Heart left ventricle (tissue), 16 donors: ENCODE data around the gene PRR7. TPM values are rescaled to one million over a fixed set of nuclear protein-coding genes. Genes with fewer than 3 reads are reported as not detected.

Source experiments
- ATAC-seq, 4 donors: fragments of 200-7000 bp; cut with Tn5 transposase; one replicate each; pipeline ENCODE4 v1.9.1; 2020 to 2022; ENCODE audit warnings: moderate library complexity in 4 of 4, mild to moderate bottlenecking in 3 of 4, moderate number of reproducible peaks in 1 of 4
- DNase-seq, 5 donors: peaks; one replicate each; pipeline ENCODE4 v3.0.0-alpha.2; 2020
- H3K27ac ChIP-seq, 12 donors: fragments of 200-600 bp; sonication (generic) in 4 of 12; one replicate each; pipeline versions ENCODE4 v1.5.0 to v1.8.0; 2016 to 2022; ENCODE audit warnings: mild to moderate bottlenecking in 2 of 12
- H3K27me3 ChIP-seq, 9 donors: fragments of 200-600 bp; sonication (generic) in 2 of 9; one replicate each; pipeline versions ENCODE4 v1.5.1 to v1.8.0; 2016 to 2022; ENCODE audit warnings: mild to moderate bottlenecking in 3 of 9
- H3K36me3 ChIP-seq, 9 donors: fragments of 200-600 bp; sonication (generic) in 2 of 9; one replicate each; pipeline versions ENCODE4 v1.5.0 to v1.8.0; 2018 to 2022; ENCODE audit warnings: mild to moderate bottlenecking in 2 of 9
- H3K4me1 ChIP-seq, 12 donors: fragments of 200-600 bp; sonication (generic) in 4 of 12; one replicate each; pipeline versions ENCODE4 v1.5.0 to v1.8.0; 2016 to 2022; ENCODE audit warnings: mild to moderate bottlenecking in 3 of 12
- H3K4me3 ChIP-seq, 12 donors: fragments of 200-600 bp; sonication (generic) in 4 of 12; one replicate each; pipeline versions ENCODE4 v1.5.0 to v1.8.0; 2017 to 2022; ENCODE audit warnings: mild to moderate bottlenecking in 9 of 12, moderate library complexity in 4 of 12
- H3K9me3 ChIP-seq, 12 donors: fragments of 200-600 bp; sonication (generic) in 4 of 12; one replicate each; pipeline versions ENCODE4 v1.5.0 to v1.8.0; 2016 to 2022; ENCODE audit warnings: mild to moderate bottlenecking in 1 of 12
- CTCF ChIP-seq, 12 donors: fragments of 200-600 bp; sonication (generic) in 4 of 12; IDR thresholded peaks; one replicate each; pipeline versions ENCODE4 v1.5.0 to v1.8.0; 2018 to 2022; ENCODE audit warnings: antibody characterized with exemption in 12 of 12, mild to moderate bottlenecking in 5 of 12
- POLR2A ChIP-seq, 2 donors: fragments of 450-650 bp; IDR thresholded peaks; one replicate each; pipeline ENCODE4 v1.6.1; 2017; ENCODE audit warnings: antibody characterized with exemption in 2 of 2, mild to moderate bottlenecking in 2 of 2, moderate library complexity in 2 of 2
- WGBS, 4 donors: extraction: QIAGEN DNeasy Blood & Tissue Kit in 2 of 4; methylation state at CpG; one replicate each; pipeline versions ENCODE4 v1.1.5 to v1.1.7; 2013 to 2018; 5-methylcytosine and 5-hydroxymethylcytosine counted together
- intact Hi-C, 10 donors: fragments of 100-400 bp; cut with DNase I; formaldehyde crosslinking; loops; one replicate each; pipeline versions ENCODE4 v1.11.1 to v1.14.2; 2022
- long read RNA-seq, 3 donors: library from polyadenylated mRNA; unstranded; transcript quantifications; one replicate each; pipeline ENCODE4 v2.0.0, GENCODE V29; 2020 to 2021
- polyA plus RNA-seq, 2 donors: library from polyadenylated mRNA; stranded (reverse); fragments of 200-250 nt; gene quantifications; one replicate each; pipeline ENCODE4 v1.2.3, GENCODE V29; 2013
- total RNA-seq, 9 donors: library from RNA; depleted of rRNA in 2 of 9; stranded (reverse); fragments of >200 nt in 2 of 9; fragmentation: NEBNext Ultra II Directional in 3 of 9; extraction: Animal tissue kit (Norgen Biotek cat#: 25700) in 3 of 9; gene quantifications; one replicate each; pipeline versions ENCODE4 v1.1.0 to v1.2.4, GENCODE V29; 2016 to 2023
- donor health status: ischemic (EF 13 %, LVEDD 7.1; RV severe dilation, severe dysfunction).
- donor health status: healthy with polysubstance abuse.
- donor health status: DM: no; HTN: yes; CAD: no.
- donor health status: DM: no; HTN: no; CAD: no.
- donor health status: ischemic (EF 25% LVEDD 6.9; RV normal size, moderate dysfunction).
- donor health status: ischemic (EF 25% LVEDD 5.7; RV mildly dilated, moderate dysfunction).
- donor health status: healthy.
- donor health status: DM: yes; HTN: yes; CAD: no.
- donor health status: ischemic (EF 35%, LVEDD 5.7; RV mildly dilated, moderate dysfunction).
- donor health status: nonischemic (EF 11% LVEDD 7.7; RV severe dilation, severe dysfunction).
- donor health status: DM: yes; HTN: yes; CAD: no.
- donor health status: PGD.
- donor health status: ischemic (EF 29% LVEDD 5.4; RV normal size, mild dysfunction).
- donor health status: nonischemic (EF 23%, LVEDD 6.1; RV moderate dilation, normal function).

Gene PRR7
- 1 to 10 TPM in 8 of 9 donors, under 1 TPM in 1; 0.82 to 5.0 (median 1.8) TPM for total RNA-seq
- 1 to 10 TPM; 1.4 to 1.5 TPM for polyA plus RNA-seq
- long read RNA-seq, donor 1, partial matches to known transcripts = 1 of 5 reads
- long read RNA-seq, donor 1, other reads (novel, unspliced or antisense) = 2 of 5 reads
- long read RNA-seq, donor 2 = 0 reads
- long read RNA-seq, donor 3, partial matches to known transcripts = 1 of 1 reads
- long read RNA-seq, donor 3, other reads (novel, unspliced or antisense) = 0 of 1 reads

- H3K27me3 ChIP-seq = peaks cover 0 to 19% (median 3%) of the 10 kb centered on the region in 9 donors
Observed at GRCh38 chr5:177446200-177447065, at the start of gene PRR7. TSS of gene PRR7 (plus strand) at chr5:177446814. CDS start at chr5:177455068, 8,254 bp downstream.

GRCh38 chr5:177397875-177398390, 48.7 kb upstream of the PRR7 start:
- intact Hi-C loops = no loop called here
- 83 to 90% (median 85%) methylated on average over 6 to 16 of the region's 16 CpGs for WGBS, 4 donors
- TF ChIP-seq CTCF (IDR thresholded peaks at IDR 0.05) = no peak
- no peak for TF ChIP-seq POLR2A (IDR thresholded peaks at IDR 0.05)
- Histone ChIP-seq H3K36me3 (no peaks in the 10 kb centered on the region), H3K27ac (no peak overlapping the region), H3K9me3 (no peaks in the 10 kb centered on the region), H3K4me1 (peaks cover 0 to 20% (median 15%) of the 10 kb centered on the region in 12 donors), H3K4me3 (no peak overlapping the region), H3K27me3 (peaks cover 31 to 67% (median 51%) of the 10 kb centered on the region in 9 donors)
- ATAC-seq = no peak
- no peak for DNase-seq

More at GRCh38 chr5:177446200-177447065, at the start of gene PRR7:
- DNase-seq (peak in 4 of 5 donors; percentile 63 to 77 (median 71)), ATAC-seq (peak in 3 of 4 donors; percentile 57 to 72 (median 69))
- Histone ChIP-seq H3K4me3 (peak within 1 kb of the TSS; percentile 53 to 78 (median 62)), H3K4me1 (peaks cover 2 to 38% (median 21%) of the 10 kb centered on the region in 12 donors), H3K36me3 (peaks cover 0 to 16% (median 5%) of the 10 kb centered on the region in 9 donors), H3K27ac (peak within 1 kb of the TSS in 3 of 12 donors; percentile 4 to 60 (median 30)), H3K9me3 (no peaks in the 10 kb centered on the region)
- intact Hi-C loops = loop anchor here in 1 of 10 donors (2.0 kb wide), 1 partner anchor 42 kb away; no protein-coding TSS in a partner anchor
- TF ChIP-seq POLR2A (IDR thresholded peaks at IDR 0.05) = no peak
- peak in 4 of 12 donors; percentile 8 to 21 (median 16) for TF ChIP-seq CTCF (IDR thresholded peaks at IDR 0.05)
- WGBS, 4 donors = 0 to 2% (median 1%) methylated on average over 20 to 89 of the region's 89 CpGs

- DNase-seq (no peak), ATAC-seq (no peak)
- Histone ChIP-seq H3K4me3 (no peak within 1 kb of the TSS), H3K27me3 (peaks cover 39 to 83% (median 62%) of the 10 kb centered on the region in 9 donors), H3K36me3 (no peaks in the 10 kb centered on the region), H3K4me1 (peaks cover 8 to 42% (median 32%) of the 10 kb centered on the region in 12 donors), H3K9me3 (no peaks in the 10 kb centered on the region), H3K27ac (no peak within 1 kb of the TSS)
- no peak for TF ChIP-seq POLR2A (IDR thresholded peaks at IDR 0.05)
- TF ChIP-seq CTCF (IDR thresholded peaks at IDR 0.05) = no peak
- intact Hi-C loops = loop anchor here in 2 of 10 donors (5.0 to 10.0 kb wide), 3 partner anchors 52 to 205 kb away; partner anchors contain the start of gene B4GALT7 (in 1 of the 2)
- 8 to 15% (median 12%) methylated on average over 63 to 92 of the region's 92 CpGs for WGBS, 4 donors
Observed at GRCh38 chr5:177399997-177400868, 46.4 kb upstream of the PRR7 start, which contains the start of gene PFN3. TSS of gene PFN3 (minus strand) at chr5:177400661. CDS start at chr5:177400576, 85 bp downstream.
